ENCODE results near the gene DOK7.

DNA sequence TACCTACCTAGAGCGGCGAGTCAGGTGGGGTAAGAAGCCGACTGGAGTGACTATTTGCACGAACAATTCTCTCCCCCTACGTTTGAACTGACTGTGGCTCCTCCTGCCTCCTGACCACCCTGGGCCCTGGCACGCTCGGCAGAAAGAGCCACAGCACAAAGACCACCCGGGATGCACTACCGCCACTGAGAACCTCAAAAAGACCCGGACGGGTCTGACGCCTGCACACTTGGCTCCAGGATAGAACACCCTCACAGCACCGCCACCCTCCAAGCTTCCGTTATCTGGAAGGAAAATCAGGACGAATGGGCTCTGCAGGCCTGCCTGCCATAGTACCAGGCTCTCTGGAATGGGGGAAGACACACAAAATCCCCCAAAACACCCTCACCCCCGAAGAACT, 66.9 kb downstream of the DOK7 start:
- TF ChIP-seq, protein P1, sequence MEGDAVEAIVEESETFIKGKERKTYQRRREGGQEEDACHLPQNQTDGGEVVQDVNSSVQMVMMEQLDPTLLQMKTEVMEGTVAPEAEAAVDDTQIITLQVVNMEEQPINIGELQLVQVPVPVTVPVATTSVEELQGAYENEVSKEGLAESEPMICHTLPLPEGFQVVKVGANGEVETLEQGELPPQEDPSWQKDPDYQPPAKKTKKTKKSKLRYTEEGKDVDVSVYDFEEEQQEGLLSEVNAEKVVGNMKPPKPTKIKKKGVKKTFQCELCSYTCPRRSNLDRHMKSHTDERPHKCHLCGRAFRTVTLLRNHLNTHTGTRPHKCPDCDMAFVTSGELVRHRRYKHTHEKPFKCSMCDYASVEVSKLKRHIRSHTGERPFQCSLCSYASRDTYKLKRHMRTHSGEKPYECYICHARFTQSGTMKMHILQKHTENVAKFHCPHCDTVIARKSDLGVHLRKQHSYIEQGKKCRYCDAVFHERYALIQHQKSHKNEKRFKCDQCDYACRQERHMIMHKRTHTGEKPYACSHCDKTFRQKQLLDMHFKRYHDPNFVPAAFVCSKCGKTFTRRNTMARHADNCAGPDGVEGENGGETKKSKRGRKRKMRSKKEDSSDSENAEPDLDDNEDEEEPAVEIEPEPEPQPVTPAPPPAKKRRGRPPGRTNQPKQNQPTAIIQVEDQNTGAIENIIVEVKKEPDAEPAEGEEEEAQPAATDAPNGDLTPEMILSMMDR (IDR thresholded peaks at IDR 0.05; ENCODE audit: low read length) = no peak
- no peak for TF ChIP-seq EZH2 (optimal IDR thresholded peaks at IDR 0.05; ENCODE audit: low read depth, low read length)
- no peak for TF ChIP-seq EZH2phosphoT487 (IDR thresholded peaks at IDR 0.05; ENCODE audit: low read length)

All from MM.1S (cell line).